ENCODE data around the gene DDRGK1. TPM values are rescaled to one million over a fixed set of nuclear protein-coding genes. Genes with fewer than 3 reads are reported as not detected.

The DDRGK1 gene
- total RNA-seq, 1 donor from 2014 or later: 61.6 TPM

GRCh38 chr20:3194617-3195280 lies 9.7 kb downstream of the DDRGK1 start:
- no peak for TF ChIP-seq CTCF (conservative IDR thresholded peaks at IDR 0.05)

GRCh38 chr20:3193806-3194616 lies 10.5 kb downstream of the DDRGK1 start:
- no peak for DNase-seq (ENCODE audit: extremely low spot score, unreplicated experiment)
- H3K4me3 Mint-ChIP-seq: no peak overlapping the region
- H3K27me3 Mint-ChIP-seq: no peaks in the 10 kb centered on the region
- no peaks in the 10 kb centered on the region for H3K4me1 Mint-ChIP-seq (ENCODE audit: unreplicated experiment)
- no peak overlapping the region for H3K27ac Mint-ChIP-seq
- H3K36me3 Mint-ChIP-seq: peaks cover 38% of the 10 kb centered on the region
- no peak for TF ChIP-seq CTCF (conservative IDR thresholded peaks at IDR 0.05)
- no peaks in the 10 kb centered on the region for H3K9me3 Mint-ChIP-seq

More at GRCh38 chr20:3194617-3195280, 9.7 kb downstream of the DDRGK1 start:
- H3K27me3 Mint-ChIP-seq: no peaks in the 10 kb centered on the region
- no peak for DNase-seq (ENCODE audit: extremely low spot score, unreplicated experiment)
- H3K36me3 Mint-ChIP-seq: peaks cover 42% of the 10 kb centered on the region
- H3K27ac Mint-ChIP-seq: no peak overlapping the region
- H3K9me3 Mint-ChIP-seq: no peaks in the 10 kb centered on the region
- H3K4me3 Mint-ChIP-seq: no peak overlapping the region
- H3K4me1 Mint-ChIP-seq (ENCODE audit: unreplicated experiment): no peaks in the 10 kb centered on the region

GRCh38 chr20:3192226-3193015 lies 12.1 kb downstream of the DDRGK1 start:
- Mint-ChIP-seq H3K27ac (no peak overlapping the region), H3K27me3 (no peaks in the 10 kb centered on the region), H3K36me3 (peaks cover 36% of the 10 kb centered on the region), H3K4me1 (ENCODE audit: unreplicated experiment) (no peaks in the 10 kb centered on the region), H3K9me3 (no peaks in the 10 kb centered on the region), H3K4me3 (no peak overlapping the region)
- DNase-seq (ENCODE audit: extremely low spot score, unreplicated experiment): no peak
- TF ChIP-seq CTCF (conservative IDR thresholded peaks at IDR 0.05): no peak

DNA sequence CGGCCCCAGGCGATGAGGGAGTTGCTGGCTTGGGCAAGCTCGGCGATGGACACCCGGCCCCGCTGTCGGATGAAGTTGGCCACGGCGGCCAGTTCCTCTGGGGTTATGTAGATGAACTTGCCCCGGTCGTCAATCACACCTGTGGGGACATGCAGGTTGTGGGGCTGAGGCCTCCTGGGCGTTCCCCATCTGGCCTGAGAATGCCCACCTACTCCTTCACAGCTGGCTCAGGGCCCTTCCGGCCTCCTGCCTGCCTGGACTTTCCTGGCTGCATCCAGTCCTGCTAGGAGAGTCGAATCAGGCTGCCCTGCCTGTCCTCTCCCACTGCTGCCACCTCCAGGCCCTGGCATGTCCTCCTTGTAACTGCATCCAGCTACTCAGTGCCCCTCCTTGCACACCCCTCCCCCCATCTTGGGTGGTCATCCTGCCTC lies 13.8 kb downstream of the DDRGK1 start:
- no peaks in the 10 kb centered on the region for H3K4me1 Mint-ChIP-seq (ENCODE audit: unreplicated experiment)
- no peaks in the 10 kb centered on the region for H3K9me3 Mint-ChIP-seq
- no peak overlapping the region for H3K27ac Mint-ChIP-seq
- H3K27me3 Mint-ChIP-seq: no peaks in the 10 kb centered on the region
- H3K36me3 Mint-ChIP-seq: peaks cover 29% of the 10 kb centered on the region
- no peak for DNase-seq (ENCODE audit: extremely low spot score, unreplicated experiment)
- no peak overlapping the region for H3K4me3 Mint-ChIP-seq
- no peak for TF ChIP-seq CTCF (conservative IDR thresholded peaks at IDR 0.05)

GRCh38 chr20:3189561-3190131 lies 14.8 kb downstream of the DDRGK1 start:
- Mint-ChIP-seq H3K27me3 (no peaks in the 10 kb centered on the region), H3K27ac (no peak overlapping the region), H3K4me3 (no peak overlapping the region), H3K9me3 (no peaks in the 10 kb centered on the region), H3K36me3 (peaks cover 24% of the 10 kb centered on the region), H3K4me1 (ENCODE audit: unreplicated experiment) (no peaks in the 10 kb centered on the region)
- TF ChIP-seq CTCF (conservative IDR thresholded peaks at IDR 0.05): no peak
- DNase-seq (ENCODE audit: extremely low spot score, unreplicated experiment): no peak

Data from type B pancreatic cell (in vitro differentiated cells).